HG02610 (cell line): ENCODE data around the gene SART1.

Experiments
- ATAC-seq: cut with Tn5 transposase; IDR thresholded peaks from one replicate; pipeline ENCODE4 v1.9.1; 2021; ENCODE audit warnings: mild to moderate bottlenecking, moderate library complexity; ENCODE audit not compliant: unreplicated experiment

The SART1 gene

DNA sequence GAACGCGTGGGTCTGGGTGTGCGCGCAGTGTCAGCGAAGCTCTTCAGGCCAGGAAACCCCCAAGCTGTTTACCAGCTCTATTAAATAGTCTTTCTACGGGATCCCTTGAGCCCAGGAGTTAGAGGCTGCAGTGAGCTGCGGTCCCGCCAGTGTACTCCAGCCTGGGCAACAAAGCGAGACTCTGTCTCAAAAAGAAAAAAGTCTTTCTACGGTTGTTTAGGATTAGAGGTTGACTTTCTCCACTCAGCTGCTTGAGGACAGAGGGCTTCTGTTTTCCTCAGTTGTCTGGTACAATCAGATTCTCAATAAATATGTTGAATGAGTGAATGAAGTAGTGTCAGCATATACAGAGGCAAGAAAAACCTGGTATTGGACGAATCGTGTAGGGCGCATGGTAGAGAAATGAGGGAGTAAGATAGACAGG is 619 bp downstream of the SART1 start:
- no peak for ATAC-seq

DNA sequence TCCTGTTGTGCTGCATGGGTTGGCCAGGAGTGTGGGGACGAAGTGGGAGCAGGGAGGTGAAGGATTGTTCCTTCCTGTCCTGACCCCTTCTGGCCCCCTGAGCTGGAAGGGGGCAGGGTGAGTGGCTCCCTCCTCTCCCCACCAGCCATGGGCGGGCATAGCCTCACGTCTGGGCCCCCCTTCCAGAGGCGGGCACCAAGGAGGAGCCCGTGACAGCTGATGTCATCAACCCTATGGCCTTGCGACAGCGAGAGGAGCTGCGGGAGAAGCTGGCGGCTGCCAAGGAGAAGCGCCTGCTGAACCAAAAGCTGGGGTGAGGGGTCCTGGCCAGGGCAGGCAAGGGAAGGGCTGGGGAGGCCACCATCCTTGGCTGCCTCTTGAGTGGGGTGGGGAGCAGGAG is 3.4 kb downstream of the SART1 start:
- no peak for ATAC-seq

- no peak for ATAC-seq
Observed at GRCh38 chr11:65965986-65966762, 4.6 kb downstream of the SART1 start.

DNA sequence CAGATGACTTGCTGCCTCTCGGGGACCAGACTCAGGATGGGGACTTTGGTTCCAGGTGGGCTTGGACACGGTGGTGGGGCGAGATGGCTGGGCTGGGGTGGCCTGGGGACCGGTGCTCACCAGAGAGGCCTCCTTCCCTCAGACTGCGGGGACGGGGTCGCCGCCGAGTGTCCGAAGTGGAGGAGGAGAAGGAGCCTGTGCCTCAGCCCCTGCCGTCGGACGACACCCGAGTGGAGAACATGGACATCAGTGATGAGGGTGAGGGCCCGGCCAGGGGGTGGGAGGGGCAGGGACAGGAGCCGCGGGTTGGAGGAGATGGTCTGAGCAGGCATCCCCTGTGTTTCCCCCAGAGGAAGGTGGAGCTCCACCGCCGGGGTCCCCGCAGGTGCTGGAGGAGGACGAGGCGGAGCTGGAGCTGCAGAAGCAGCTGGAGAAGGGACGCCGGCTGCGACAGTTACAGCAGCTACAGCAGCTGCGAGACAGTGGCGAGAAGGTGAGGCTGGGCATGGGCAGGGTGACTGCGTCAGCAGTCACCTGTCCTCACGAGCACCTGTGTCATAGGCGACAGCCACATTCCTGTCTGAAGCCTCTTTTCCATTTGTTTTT is 5.9 kb downstream of the SART1 start:
- no peak for ATAC-seq

DNA sequence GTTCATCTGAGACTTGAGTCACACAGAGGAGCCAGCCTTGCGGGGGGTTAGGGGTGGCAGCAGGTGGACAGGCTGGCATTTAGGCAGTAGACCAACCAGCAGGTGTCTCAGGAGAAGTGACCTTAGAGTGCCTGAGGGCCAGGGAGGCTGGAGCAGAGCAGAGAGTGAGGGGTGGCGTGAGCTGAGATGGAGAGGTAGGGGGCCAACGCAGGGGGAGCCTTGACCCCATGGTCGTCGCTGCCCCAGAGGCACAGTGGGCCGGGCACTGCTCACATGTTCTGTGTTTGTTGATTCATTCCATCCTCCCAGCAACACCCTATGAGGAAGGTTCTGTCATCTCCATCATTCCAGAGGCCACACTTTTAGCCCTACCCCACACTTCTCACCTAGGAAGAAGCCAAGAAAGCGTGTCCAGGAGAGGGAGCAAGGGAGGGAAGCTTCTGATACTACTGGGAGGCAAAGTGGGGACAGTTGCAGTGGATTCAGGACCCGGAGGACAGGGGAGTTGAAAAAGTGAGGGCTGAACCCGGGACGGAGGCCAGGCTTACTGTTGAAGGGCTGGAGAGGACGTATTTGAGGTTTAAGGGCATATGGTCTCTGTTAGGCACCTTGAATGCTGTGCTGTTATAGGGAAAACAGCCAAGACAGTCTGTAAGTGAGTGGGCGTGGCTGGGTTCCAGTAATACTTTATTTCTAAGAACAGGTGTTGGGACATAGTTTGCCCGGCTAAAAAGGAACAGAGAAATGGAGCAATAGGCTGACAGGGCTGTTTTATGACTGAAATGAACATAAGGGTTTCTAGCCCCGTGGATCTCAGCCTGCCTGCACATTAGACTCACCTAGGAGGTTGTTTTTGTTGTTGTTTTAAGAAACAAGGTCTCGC is 7.3 kb downstream of the SART1 start:
- no peak for ATAC-seq

GRCh38 chr11:65972116-65972515 is 10.6 kb downstream of the SART1 start:
- no peak for ATAC-seq

- no peak for ATAC-seq
Observed at GRCh38 chr11:65973439-65974110, 12.0 kb downstream of the SART1 start.

- ATAC-seq: no peak
Observed at GRCh38 chr11:65975771-65976170, 14.2 kb downstream of the SART1 start.

DNA sequence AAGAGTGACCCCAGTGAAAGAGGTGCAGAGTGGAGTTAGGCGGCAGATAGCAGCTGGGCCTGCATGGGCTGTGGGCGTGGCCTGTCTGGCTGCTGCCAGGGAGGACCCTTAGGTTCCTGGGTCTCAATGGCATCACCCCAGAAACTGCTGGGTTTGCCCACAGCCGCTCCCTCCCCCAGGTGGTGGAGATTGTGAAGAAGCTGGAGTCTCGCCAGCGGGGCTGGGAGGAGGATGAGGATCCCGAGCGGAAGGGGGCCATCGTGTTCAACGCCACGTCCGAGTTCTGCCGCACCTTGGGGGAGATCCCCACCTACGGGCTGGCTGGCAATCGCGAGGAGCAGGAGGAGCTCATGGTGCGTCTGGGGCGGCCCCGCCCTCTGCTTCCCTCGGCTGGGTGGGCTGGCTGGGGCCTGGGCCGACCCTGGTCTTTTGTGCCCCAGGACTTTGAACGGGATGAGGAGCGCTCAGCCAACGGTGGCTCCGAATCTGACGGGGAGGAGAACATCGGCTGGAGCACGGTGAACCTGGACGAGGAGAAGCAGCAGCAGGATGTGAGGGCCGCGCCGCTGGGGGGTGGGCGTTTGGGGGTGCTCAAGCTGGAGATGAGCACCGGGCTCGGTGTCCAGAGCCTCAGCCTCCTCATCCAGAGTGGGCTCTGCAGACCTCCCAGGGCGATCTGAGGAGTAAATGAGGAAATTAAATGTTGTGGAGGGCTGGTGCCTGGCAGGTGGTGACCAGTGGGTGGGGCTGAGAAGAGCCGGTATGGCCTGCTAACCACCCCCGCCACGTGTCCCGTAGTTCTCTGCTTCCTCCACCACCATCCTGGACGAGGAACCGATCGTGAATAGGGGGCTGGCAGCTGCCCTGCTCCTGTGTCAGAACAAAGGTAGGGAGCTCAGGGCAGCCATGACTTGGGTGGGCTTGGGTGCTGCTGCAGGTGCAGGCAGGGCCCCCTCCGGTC is 15.0 kb downstream of the SART1 start:
- no peak for ATAC-seq

- ATAC-seq: no peak
Observed at GRCh38 chr11:65977621-65978390, 16.3 kb downstream of the SART1 start.

DNA sequence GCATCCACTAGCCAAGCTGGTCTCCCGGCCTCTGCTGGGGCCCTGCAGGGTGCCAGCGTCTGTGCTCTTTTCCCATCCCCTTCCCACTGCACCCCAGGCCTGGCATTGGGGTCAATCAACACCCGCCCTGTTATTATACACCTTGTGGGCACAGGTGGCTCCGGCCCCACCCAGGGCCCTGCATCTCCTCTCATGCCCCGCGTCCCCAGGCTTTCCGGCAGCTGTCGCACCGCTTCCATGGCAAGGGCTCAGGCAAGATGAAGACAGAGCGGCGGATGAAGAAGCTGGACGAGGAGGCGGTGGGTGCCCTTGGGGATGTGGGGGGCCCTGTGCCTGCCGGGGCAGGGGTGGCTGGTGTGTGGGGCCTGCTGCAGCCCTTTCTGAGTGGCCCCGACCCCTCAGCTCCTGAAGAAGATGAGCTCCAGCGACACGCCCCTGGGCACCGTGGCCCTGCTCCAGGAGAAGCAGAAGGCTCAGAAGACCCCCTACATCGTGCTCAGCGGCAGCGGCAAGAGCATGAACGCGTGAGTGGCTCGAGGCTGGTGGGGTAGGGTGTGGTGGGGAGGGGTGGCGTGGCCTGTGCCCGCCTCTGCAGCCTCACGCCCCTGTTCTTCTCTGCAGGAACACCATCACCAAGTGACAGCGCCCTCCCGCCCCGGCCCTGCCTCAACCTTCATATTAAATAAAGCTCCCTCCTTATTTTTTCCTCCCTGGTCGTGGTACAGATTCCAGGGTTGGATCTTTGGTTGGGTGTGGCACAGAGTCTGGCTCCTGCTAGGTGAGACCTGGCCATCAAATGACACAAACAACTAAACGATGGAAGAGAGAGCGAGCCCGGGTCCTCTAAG is 17.1 kb downstream of the SART1 start:
- ATAC-seq: no peak

- ATAC-seq: no peak
Observed at GRCh38 chr11:65979261-65979759, 17.8 kb downstream of the SART1 start.

GRCh38 chr11:65981101-65981740 is 19.7 kb downstream of the SART1 start:
- ATAC-seq: no peak

GRCh38 chr11:65981972-65982823 is 20.7 kb downstream of the SART1 start:
- ATAC-seq: no peak

DNA sequence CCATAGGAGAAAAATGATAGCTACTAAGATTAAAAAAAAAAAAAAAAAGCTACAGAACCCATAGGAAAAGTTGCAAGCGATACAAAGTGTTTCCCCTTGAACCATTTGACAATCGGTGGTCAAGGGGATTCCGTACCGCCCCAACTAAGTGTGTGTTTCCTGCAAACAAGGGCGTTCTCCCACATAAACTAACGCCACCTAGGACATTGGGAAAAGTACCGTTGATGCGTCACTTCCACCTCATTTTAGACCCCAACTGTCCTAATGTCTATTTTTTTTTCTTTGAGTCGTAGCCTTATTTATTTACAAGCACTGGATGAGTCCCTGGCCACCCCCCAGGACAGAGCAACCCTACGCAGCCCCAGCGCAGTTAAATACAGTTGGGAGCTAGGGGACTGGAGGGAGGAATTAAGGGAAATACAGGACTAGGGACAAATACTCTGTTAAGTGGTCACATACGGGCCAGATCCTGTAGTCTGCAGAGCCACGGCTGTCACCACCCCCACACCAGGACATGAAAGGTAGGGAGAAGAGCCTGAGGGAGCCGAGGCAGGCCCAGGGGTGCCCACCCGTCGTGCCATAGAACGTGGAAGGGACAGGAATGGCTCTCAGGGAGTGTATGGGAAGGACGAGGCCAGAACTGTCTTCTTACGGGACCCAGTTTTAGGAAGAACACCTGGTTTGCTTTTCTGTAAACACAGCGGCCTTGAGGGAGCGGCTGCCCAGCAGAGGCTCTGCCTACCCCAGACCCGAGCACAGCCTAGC is 21.5 kb downstream of the SART1 start:
- ATAC-seq: no peak

GRCh38 chr11:65983589-65983987 is 22.1 kb downstream of the SART1 start:
- ATAC-seq: no peak
